ENCODE data around the gene TTLL5.

DNA sequence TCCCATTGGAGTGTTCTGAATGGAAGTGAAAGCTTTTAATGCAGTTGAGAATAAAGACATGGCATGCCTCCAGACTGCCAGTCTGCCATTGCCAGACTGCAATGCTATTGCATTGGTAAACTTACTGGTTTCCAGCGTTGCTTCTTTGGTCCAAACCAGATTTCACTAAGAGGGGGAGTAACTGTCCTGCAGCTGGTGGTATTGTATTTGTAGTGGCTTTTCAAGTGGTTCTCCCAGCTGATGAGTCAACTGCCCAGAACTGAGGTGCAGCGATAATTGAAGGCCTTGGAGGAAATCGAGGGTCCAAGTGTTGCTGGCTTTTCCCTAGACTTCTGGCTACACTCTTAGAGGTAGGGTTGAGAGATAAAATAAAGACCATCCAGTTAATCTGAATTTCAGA lies 32.2 kb upstream of the TTLL5 start:
- TF ChIP-seq, protein P1, sequence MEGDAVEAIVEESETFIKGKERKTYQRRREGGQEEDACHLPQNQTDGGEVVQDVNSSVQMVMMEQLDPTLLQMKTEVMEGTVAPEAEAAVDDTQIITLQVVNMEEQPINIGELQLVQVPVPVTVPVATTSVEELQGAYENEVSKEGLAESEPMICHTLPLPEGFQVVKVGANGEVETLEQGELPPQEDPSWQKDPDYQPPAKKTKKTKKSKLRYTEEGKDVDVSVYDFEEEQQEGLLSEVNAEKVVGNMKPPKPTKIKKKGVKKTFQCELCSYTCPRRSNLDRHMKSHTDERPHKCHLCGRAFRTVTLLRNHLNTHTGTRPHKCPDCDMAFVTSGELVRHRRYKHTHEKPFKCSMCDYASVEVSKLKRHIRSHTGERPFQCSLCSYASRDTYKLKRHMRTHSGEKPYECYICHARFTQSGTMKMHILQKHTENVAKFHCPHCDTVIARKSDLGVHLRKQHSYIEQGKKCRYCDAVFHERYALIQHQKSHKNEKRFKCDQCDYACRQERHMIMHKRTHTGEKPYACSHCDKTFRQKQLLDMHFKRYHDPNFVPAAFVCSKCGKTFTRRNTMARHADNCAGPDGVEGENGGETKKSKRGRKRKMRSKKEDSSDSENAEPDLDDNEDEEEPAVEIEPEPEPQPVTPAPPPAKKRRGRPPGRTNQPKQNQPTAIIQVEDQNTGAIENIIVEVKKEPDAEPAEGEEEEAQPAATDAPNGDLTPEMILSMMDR (IDR thresholded peaks at IDR 0.05), result no peak
- TF ChIP-seq POLR2A (IDR thresholded peaks at IDR 0.05), result no peak
